SH-SY5Y (cell line): ENCODE data around the gene PLCL2.

Experiments used
- GATA2 ChIP-seq: IDR thresholded peaks from 2 replicates; pipeline ENCODE4 v1.6.1; 2011; ENCODE audit warnings: mild to moderate bottlenecking, low read depth, low read length
- GATA3 ChIP-seq: IDR thresholded peaks from 2 replicates; pipeline ENCODE4 v1.6.1; 2011; ENCODE audit warnings: low read depth, mild to moderate bottlenecking, low read length, moderate library complexity

DNA sequence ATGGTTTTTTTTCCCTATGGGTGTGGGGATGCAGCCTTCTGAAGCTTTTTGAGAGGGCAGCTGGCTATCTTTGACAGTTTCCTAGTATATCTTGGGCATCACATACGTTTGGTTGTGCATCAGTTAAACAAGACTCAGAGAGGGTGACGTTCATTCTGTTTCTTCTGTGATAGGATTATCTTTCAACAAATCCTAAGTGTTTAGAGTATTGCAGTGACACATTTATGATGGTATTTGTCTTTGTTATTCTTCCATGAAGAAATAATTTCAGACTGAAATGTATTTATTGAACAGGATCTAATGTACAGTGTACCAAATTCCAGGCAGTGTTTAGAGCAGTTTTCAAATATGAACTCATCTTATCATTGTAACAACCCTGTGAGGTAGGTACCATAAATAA is 114.4 kb downstream of the PLCL2 start:
- TF ChIP-seq GATA3 (no peak), GATA2 (no peak)
